Measurements from ENCODE around the gene TGFBRAP1.

The TGFBRAP1 gene

GRCh38 chr2:105278654-105279053, 50.9 kb downstream of the TGFBRAP1 start:
- Histone ChIP-seq H2AFZ (ENCODE audit: low read depth) (no peak overlapping the region), H3K4me3 (IDR thresholded peaks at IDR 0.05; ENCODE audit: insufficient read depth, low read depth, low read length) (no peak overlapping the region), H3K27me3 (ENCODE audit: insufficient read depth, low read depth) (no peaks in the 10 kb centered on the region), H3K79me2 (ENCODE audit: insufficient read depth, low read depth) (no peaks in the 10 kb centered on the region), H3K4me2 (no peak overlapping the region), H3K4me1 (ENCODE audit: low read depth, poor library complexity, severe bottlenecking) (no peaks in the 10 kb centered on the region), H3K36me3 (ENCODE audit: insufficient read depth) (no peaks in the 10 kb centered on the region), H4K20me1 (ENCODE audit: insufficient read depth) (no peaks in the 10 kb centered on the region), H3K9ac (no peak overlapping the region), H3K27ac (no peak overlapping the region)
- TF ChIP-seq, protein P1, sequence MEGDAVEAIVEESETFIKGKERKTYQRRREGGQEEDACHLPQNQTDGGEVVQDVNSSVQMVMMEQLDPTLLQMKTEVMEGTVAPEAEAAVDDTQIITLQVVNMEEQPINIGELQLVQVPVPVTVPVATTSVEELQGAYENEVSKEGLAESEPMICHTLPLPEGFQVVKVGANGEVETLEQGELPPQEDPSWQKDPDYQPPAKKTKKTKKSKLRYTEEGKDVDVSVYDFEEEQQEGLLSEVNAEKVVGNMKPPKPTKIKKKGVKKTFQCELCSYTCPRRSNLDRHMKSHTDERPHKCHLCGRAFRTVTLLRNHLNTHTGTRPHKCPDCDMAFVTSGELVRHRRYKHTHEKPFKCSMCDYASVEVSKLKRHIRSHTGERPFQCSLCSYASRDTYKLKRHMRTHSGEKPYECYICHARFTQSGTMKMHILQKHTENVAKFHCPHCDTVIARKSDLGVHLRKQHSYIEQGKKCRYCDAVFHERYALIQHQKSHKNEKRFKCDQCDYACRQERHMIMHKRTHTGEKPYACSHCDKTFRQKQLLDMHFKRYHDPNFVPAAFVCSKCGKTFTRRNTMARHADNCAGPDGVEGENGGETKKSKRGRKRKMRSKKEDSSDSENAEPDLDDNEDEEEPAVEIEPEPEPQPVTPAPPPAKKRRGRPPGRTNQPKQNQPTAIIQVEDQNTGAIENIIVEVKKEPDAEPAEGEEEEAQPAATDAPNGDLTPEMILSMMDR (conservative IDR thresholded peaks at IDR 0.05; ENCODE audit: low read depth, low read length): no peak

- Histone ChIP-seq H3K4me1 (ENCODE audit: low read depth, poor library complexity, severe bottlenecking) (no peaks in the 10 kb centered on the region), H3K36me3 (ENCODE audit: insufficient read depth) (no peaks in the 10 kb centered on the region), H3K79me2 (ENCODE audit: insufficient read depth, low read depth) (no peaks in the 10 kb centered on the region)
Measured at GRCh38 chr2:105274046-105274445, 55.5 kb downstream of the TGFBRAP1 start.

GRCh38 chr2:105272176-105272575, 57.4 kb downstream of the TGFBRAP1 start:
- H2AFZ ChIP-seq (ENCODE audit: low read depth): no peak overlapping the region
- H3K36me3 ChIP-seq (ENCODE audit: insufficient read depth): no peaks in the 10 kb centered on the region
- no peak overlapping the region for H3K4me2 ChIP-seq
- no peaks in the 10 kb centered on the region for H3K27me3 ChIP-seq (ENCODE audit: insufficient read depth, low read depth)
- TF ChIP-seq, protein P1 (conservative IDR thresholded peaks at IDR 0.05; ENCODE audit: low read depth, low read length): no peak
- H3K79me2 ChIP-seq (ENCODE audit: insufficient read depth, low read depth): no peaks in the 10 kb centered on the region
- H3K4me1 ChIP-seq (ENCODE audit: low read depth, poor library complexity, severe bottlenecking): no peaks in the 10 kb centered on the region
- H3K9ac ChIP-seq: no peak overlapping the region
- no peaks in the 10 kb centered on the region for H4K20me1 ChIP-seq (ENCODE audit: insufficient read depth)
- no peak overlapping the region for H3K4me3 ChIP-seq (IDR thresholded peaks at IDR 0.05; ENCODE audit: insufficient read depth, low read depth, low read length)
- no peak overlapping the region for H3K27ac ChIP-seq

More at GRCh38 chr2:105274046-105274445, 55.5 kb downstream of the TGFBRAP1 start:
- TF ChIP-seq, protein P1 (conservative IDR thresholded peaks at IDR 0.05; ENCODE audit: low read depth, low read length): no peak
- Histone ChIP-seq H4K20me1 (ENCODE audit: insufficient read depth) (no peaks in the 10 kb centered on the region), H2AFZ (ENCODE audit: low read depth) (no peak overlapping the region), H3K4me2 (no peak overlapping the region), H3K27me3 (ENCODE audit: insufficient read depth, low read depth) (no peaks in the 10 kb centered on the region), H3K4me3 (IDR thresholded peaks at IDR 0.05; ENCODE audit: insufficient read depth, low read depth, low read length) (no peak overlapping the region), H3K9ac (no peak overlapping the region), H3K27ac (no peak overlapping the region)

DNA sequence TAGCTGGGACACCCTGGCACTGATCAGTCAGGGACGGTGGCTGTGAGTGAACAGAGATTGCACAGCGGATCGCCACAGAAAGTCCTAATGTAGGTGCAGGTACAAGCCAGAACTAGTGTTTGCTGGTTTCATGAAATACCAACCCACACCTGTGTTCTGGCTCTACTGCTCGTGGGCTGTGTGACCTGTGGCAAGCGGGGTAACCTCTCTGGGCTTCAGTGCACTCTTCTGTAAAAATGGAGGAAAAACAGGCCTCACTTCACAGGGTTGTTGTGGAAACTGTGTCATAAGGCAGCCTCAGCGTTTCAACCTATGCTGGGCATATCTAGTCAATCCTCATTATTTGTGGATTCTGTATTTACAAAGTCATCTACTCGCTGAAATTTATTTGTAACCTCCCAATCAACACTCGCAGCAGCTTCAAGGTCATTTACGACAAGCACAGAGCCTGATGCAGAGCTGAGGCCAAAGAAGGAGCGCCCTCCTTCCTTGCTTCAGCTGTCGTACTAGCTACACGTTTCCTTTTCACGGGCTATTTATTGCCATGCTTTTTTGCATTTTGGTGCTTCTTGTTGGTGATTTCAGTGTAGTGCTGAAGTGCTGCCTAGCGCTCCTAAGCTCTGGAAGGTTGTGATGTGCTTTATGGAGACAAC, 58.0 kb downstream of the TGFBRAP1 start:
- Histone ChIP-seq H3K27me3 (ENCODE audit: insufficient read depth, low read depth) (no peaks in the 10 kb centered on the region), H3K4me3 (IDR thresholded peaks at IDR 0.05; ENCODE audit: insufficient read depth, low read depth, low read length) (no peak overlapping the region), H3K9ac (no peak overlapping the region), H3K36me3 (ENCODE audit: insufficient read depth) (no peaks in the 10 kb centered on the region), H3K79me2 (ENCODE audit: insufficient read depth, low read depth) (no peaks in the 10 kb centered on the region), H4K20me1 (ENCODE audit: insufficient read depth) (no peaks in the 10 kb centered on the region), H3K27ac (no peak overlapping the region), H3K4me2 (no peak overlapping the region), H2AFZ (ENCODE audit: low read depth) (no peak overlapping the region), H3K4me1 (ENCODE audit: low read depth, poor library complexity, severe bottlenecking) (no peaks in the 10 kb centered on the region)
- TF ChIP-seq, protein P1 (conservative IDR thresholded peaks at IDR 0.05; ENCODE audit: low read depth, low read length): no peak
